OCI-LY3 (cell line): Measurements from ENCODE around the gene PIK3CD.

Source experiments
- H2AFZ ChIP-seq: fragments of 200-600, 300-600 bp; shearing (Covaris generic); 2 replicates; pipeline ENCODE4 v1.6.0; 2014; ENCODE audit warnings: antibody characterized with exemption, low read depth, low read length
- H3K27ac ChIP-seq: fragments of 200-600, 300-600 bp; sonication (generic); 2 replicates; pipeline ENCODE4 v1.5.1; 2014; ENCODE audit warnings: mild to moderate bottlenecking, low read length, moderate library complexity, mixed read lengths
- H3K27me3 ChIP-seq: fragments of 200-600, 300-600 bp; sonication (generic); 2 replicates; pipeline ENCODE4 v1.6.1; 2014; ENCODE audit warnings: low read depth, low read length, mixed read lengths
- H3K36me3 ChIP-seq: fragments of 200-600, 300-600 bp; sonication (generic); replicated peaks from 2 replicates; pipeline ENCODE3; 2014; ENCODE audit warnings: low read depth, low read length, mixed read lengths
- H3K4me1 ChIP-seq: fragments of 300-600, 200-600 bp; sonication (generic); 2 replicates; pipeline ENCODE4 v1.6.1; 2014; ENCODE audit warnings: low read length, mixed read lengths
- H3K4me2 ChIP-seq: fragments of 200-600, 300-600 bp; sonication (generic); 2 replicates; pipeline ENCODE4 v1.6.1; 2014; ENCODE audit warnings: low read length, mixed read lengths
- H3K4me3 ChIP-seq: fragments of 300-600, 200-600 bp; sonication (generic); 2 replicates; pipeline ENCODE4 v1.5.1; 2014; ENCODE audit warnings: antibody characterized with exemption, mild to moderate bottlenecking, low read length, moderate library complexity
- H3K79me2 ChIP-seq: fragments of 300-600, 200-600 bp; shearing (Covaris generic); 2 replicates; pipeline ENCODE4 v1.6.1; 2014; ENCODE audit warnings: mild to moderate bottlenecking, low read length, mixed read lengths
- H3K9ac ChIP-seq: fragments of 300-600, 200-600 bp; shearing (Covaris generic); 2 replicates; pipeline ENCODE4 v1.6.0; 2014; ENCODE audit warnings: mild to moderate bottlenecking, low read length, moderate library complexity
- H3K9me3 ChIP-seq: fragments of 200-600, 300-600 bp; shearing (Covaris generic); 2 replicates; pipeline ENCODE4 v1.6.1; 2014; ENCODE audit warnings: low read length, mixed read lengths; ENCODE audit not compliant: insufficient read depth
- H4K20me1 ChIP-seq: fragments of 200-600, 300-600 bp; sonication (generic); 2 replicates; pipeline ENCODE4 v1.6.1; 2016; ENCODE audit warnings: low read length, mixed read lengths; ENCODE audit not compliant: insufficient read depth
- CTCF ChIP-seq: fragments of 200-600, 300-600 bp; sonication (generic); IDR thresholded peaks from 2 replicates; pipeline ENCODE4 v1.5.1; 2014; ENCODE audit warnings: antibody characterized with exemption, low read length, low read depth
- EZH2phosphoT487 ChIP-seq: fragments of 200-600 bp; shearing (Covaris generic); IDR thresholded peaks from 2 replicates; pipeline ENCODE4 v1.6.1; 2018; ENCODE audit warnings: antibody characterized with exemption, mixed run types, low read depth

PIK3CD gene

DNA sequence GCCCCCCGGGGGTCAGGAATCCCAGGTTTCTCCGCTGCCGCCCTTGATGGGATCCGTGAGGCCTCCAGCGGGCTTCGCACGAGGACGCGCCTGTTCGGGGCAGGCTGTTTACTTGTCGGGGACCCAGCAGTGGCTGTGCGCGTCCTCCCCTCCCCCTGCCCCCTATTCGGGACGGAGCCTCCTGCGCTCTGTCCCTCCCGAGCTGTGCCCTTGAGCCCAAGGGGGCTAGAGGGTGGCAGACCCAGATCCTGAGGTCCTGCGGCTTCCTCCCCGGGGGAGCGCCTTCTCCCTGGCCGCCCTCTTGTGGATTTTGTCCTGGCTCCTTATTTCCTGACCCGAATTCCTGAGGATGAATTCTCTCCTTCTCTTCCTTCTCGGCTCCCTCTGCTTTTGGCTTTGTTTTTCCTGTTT is 38.4 kb downstream of the PIK3CD start:
- no peak for TF ChIP-seq CTCF
- TF ChIP-seq EZH2phosphoT487 = no peak
- Histone ChIP-seq H3K27me3 (no peaks in the 10 kb centered on the region), H3K36me3 (peaks cover 26% of the 10 kb centered on the region), H3K9ac (no peak overlapping the region), H3K27ac (no peak overlapping the region), H3K4me2 (no peak overlapping the region), H4K20me1 (peaks cover 73% of the 10 kb centered on the region), H3K9me3 (no peaks in the 10 kb centered on the region), H3K4me1 (peaks cover 21% of the 10 kb centered on the region), H3K4me3 (no peak overlapping the region), H3K79me2 (peaks cover 98% of the 10 kb centered on the region), H2AFZ (no peak overlapping the region)

DNA sequence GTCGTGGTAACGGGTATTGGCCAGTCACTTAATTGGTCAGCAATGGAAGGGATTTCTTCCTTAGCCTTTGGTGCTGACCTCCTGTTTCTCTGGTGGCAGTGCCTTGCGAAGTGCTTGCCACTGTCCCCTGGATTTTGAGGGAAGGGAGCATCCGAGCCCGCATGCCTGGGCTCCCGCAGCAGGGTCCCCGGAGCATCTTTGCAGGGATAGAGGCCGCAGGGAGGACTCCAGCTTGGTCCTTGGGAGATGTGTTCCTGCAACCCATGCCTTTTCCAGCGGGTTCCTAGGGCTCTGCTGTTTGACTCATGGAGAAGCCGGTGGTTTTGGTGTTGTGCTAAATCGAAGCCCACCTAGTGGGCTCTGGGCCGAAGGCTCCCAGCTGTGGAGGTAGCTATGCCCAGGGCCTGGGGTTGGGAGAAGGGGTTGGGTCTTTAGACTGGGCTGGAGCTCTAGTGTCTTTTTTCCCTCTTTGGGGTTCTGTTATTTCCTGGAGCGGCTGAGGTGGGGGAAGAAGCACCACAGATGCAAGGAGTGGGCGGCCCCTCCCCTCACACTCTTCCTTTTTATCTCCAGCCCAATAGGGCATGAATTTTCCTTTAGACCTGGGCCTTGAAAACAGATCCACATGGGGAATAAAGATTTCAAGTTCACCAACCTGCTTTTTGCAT is 39.0 kb downstream of the PIK3CD start:
- H3K27ac ChIP-seq = no peak overlapping the region

GRCh38 chr1:9691108-9691445 is 39.5 kb downstream of the PIK3CD start:
- no peak overlapping the region for H3K4me2 ChIP-seq
- TF ChIP-seq CTCF = no peak
- TF ChIP-seq EZH2phosphoT487 = no peak
- no peaks in the 10 kb centered on the region for H3K27me3 ChIP-seq
- peaks cover 26% of the 10 kb centered on the region for H3K36me3 ChIP-seq
- peaks cover 66% of the 10 kb centered on the region for H4K20me1 ChIP-seq
- H3K4me1 ChIP-seq = peaks cover 19% of the 10 kb centered on the region
- H3K27ac ChIP-seq = no peak overlapping the region
- no peaks in the 10 kb centered on the region for H3K9me3 ChIP-seq
- no peak overlapping the region for H3K4me3 ChIP-seq
- no peak overlapping the region for H3K9ac ChIP-seq
- H3K79me2 ChIP-seq = peaks cover 98% of the 10 kb centered on the region
- no peak overlapping the region for H2AFZ ChIP-seq

More for the DNA sequence above, 39.0 kb downstream of the PIK3CD start:
- TF ChIP-seq EZH2phosphoT487 (no peak), CTCF (no peak)
- peaks cover 98% of the 10 kb centered on the region for H3K79me2 ChIP-seq
- H2AFZ ChIP-seq = no peak overlapping the region
- H3K36me3 ChIP-seq = peaks cover 26% of the 10 kb centered on the region
- H3K4me2 ChIP-seq = no peak overlapping the region
- peaks cover 19% of the 10 kb centered on the region for H3K4me1 ChIP-seq
- H3K27me3 ChIP-seq = no peaks in the 10 kb centered on the region
- H3K9me3 ChIP-seq = no peaks in the 10 kb centered on the region
- peaks cover 71% of the 10 kb centered on the region for H4K20me1 ChIP-seq
- no peak overlapping the region for H3K4me3 ChIP-seq
- no peak overlapping the region for H3K9ac ChIP-seq

- Histone ChIP-seq H3K9me3 (no peaks in the 10 kb centered on the region), H4K20me1 (peaks cover 60% of the 10 kb centered on the region), H3K4me2 (no peak overlapping the region), H3K4me1 (peaks cover 16% of the 10 kb centered on the region), H3K27ac (no peak overlapping the region), H3K27me3 (no peaks in the 10 kb centered on the region), H3K9ac (no peak overlapping the region), H2AFZ (no peak overlapping the region), H3K36me3 (peaks cover 26% of the 10 kb centered on the region), H3K79me2 (peaks cover 97% of the 10 kb centered on the region), H3K4me3 (no peak overlapping the region)
- TF ChIP-seq CTCF (no peak), EZH2phosphoT487 (no peak)
Observed at GRCh38 chr1:9691691-9692090, 40.2 kb downstream of the PIK3CD start.
